SK-N-MC (cell line): ENCODE measurements around the gene LYZL4.

Source experiments
- EZH2 ChIP-seq: fragments of 200-600 bp; sonication (generic); IDR thresholded peaks from one replicate; pipeline ENCODE4 v1.6.1; 2017; ENCODE audit warnings: antibody characterized with exemption
- FOXP2 ChIP-seq: optimal IDR thresholded peaks from 2 replicates; pipeline ENCODE3; 2011; ENCODE audit warnings: mild to moderate bottlenecking, moderate library complexity; ENCODE audit not compliant: insufficient read depth; ENCODE audit errors: extremely low read length, control extremely low read depth
- POLR2AphosphoS5 ChIP-seq: IDR thresholded peaks from 2 replicates; pipeline ENCODE4 v1.6.1; 2012; ENCODE audit warnings: mild to moderate bottlenecking, low read depth, low read length, borderline replicate concordance

- TF ChIP-seq EZH2: no peak
- TF ChIP-seq POLR2AphosphoS5: no peak
- TF ChIP-seq FOXP2: no peak
Measured at GRCh38 chr3:42421818-42422796, 11.7 kb upstream of the LYZL4 start.
